HL-60/S4 treated with phorbol 12-myristate 13-acetate at 8.2 ng/mL for 4 days and 3 days (cell line): ENCODE results near the gene RELCH.

Experiments used
- in situ Hi-C: fragments of 300-500 bp; cut with MboI; formaldehyde crosslinking; loops from 2 replicates; pipeline ENCODE4 v1.15.0; 2022; ENCODE audit warnings: low sequenced_read_pairs

The RELCH gene

GRCh38 chr18:62248313-62248712 lies 61.3 kb downstream of the RELCH start:
- in situ Hi-C loops, result no loop called here

GRCh38 chr18:62249478-62250097 lies 62.5 kb downstream of the RELCH start:
- in situ Hi-C loops, result no loop called here

GRCh38 chr18:62250475-62250874 lies 63.4 kb downstream of the RELCH start:
- in situ Hi-C loops, result no loop called here

GRCh38 chr18:62258093-62258492 lies 71.0 kb downstream of the RELCH start:
- in situ Hi-C loops, result no loop called here

GRCh38 chr18:62258616-62259015 lies 71.6 kb downstream of the RELCH start:
- in situ Hi-C loops, result no loop called here

GRCh38 chr18:62262061-62262460 lies 75.0 kb downstream of the RELCH start:
- in situ Hi-C loops, result no loop called here

GRCh38 chr18:62264984-62265383 lies 77.9 kb downstream of the RELCH start:
- in situ Hi-C loops, result no loop called here

- in situ Hi-C loops, result no loop called here
Observed at GRCh38 chr18:62277045-62277444, 90.0 kb downstream of the RELCH start.

GRCh38 chr18:62279561-62279960 lies 92.5 kb downstream of the RELCH start:
- in situ Hi-C loops, result no loop called here

- in situ Hi-C loops, result no loop called here
Observed at GRCh38 chr18:62280058-62280457, 93.0 kb downstream of the RELCH start.

GRCh38 chr18:62280786-62281185 lies 93.7 kb downstream of the RELCH start:
- in situ Hi-C loops, result no loop called here

- in situ Hi-C loops, result no loop called here
Observed at GRCh38 chr18:62281684-62282083, 94.6 kb downstream of the RELCH start.

GRCh38 chr18:62282188-62282629 lies 95.2 kb downstream of the RELCH start:
- in situ Hi-C loops, result no loop called here

GRCh38 chr18:62284637-62285036 lies 97.6 kb downstream of the RELCH start:
- in situ Hi-C loops, result no loop called here

GRCh38 chr18:62285281-62285680 lies 98.2 kb downstream of the RELCH start:
- in situ Hi-C loops, result no loop called here

GRCh38 chr18:62287781-62288664 lies 101.0 kb downstream of the RELCH start:
- in situ Hi-C loops, result no loop called here

GRCh38 chr18:62288665-62289008 lies 101.6 kb downstream of the RELCH start:
- in situ Hi-C loops, result no loop called here

GRCh38 chr18:62289047-62289446 lies 102.0 kb downstream of the RELCH start:
- in situ Hi-C loops, result no loop called here

GRCh38 chr18:62294073-62294472 lies 107.0 kb downstream of the RELCH start:
- in situ Hi-C loops, result no loop called here

- in situ Hi-C loops, result no loop called here
Observed at GRCh38 chr18:62300359-62300963, 113.4 kb downstream of the RELCH start.

GRCh38 chr18:62301322-62301721 lies 114.3 kb downstream of the RELCH start:
- in situ Hi-C loops, result no loop called here

GRCh38 chr18:62312851-62313250 lies 125.8 kb downstream of the RELCH start:
- in situ Hi-C loops, result no loop called here
